Thymus (tissue), 11 donors: Measurements from ENCODE around the gene ASCC1. TPM values are rescaled to one million over a fixed set of nuclear protein-coding genes. Genes with fewer than 3 reads are reported as not detected.

Source experiments
- DNase-seq, 9 donors: peaks; one replicate each; pipeline ENCODE4 v3.0.0-alpha.2; 2013; ENCODE audit warnings: low spot score in 9 of 9, low read depth in 6 of 9, missing footprints in 1 of 9
- H3K27ac ChIP-seq, 2 donors: one replicate each; pipeline ENCODE4 v1.5.1; 2013; ENCODE audit warnings: control low read depth in 1 of 2, low read depth in 1 of 2, low read length in 1 of 2, mild to moderate bottlenecking in 1 of 2, moderate library complexity in 1 of 2
- H3K27me3 ChIP-seq, 2 donors: one replicate each; pipeline ENCODE4 v1.5.1; 2013; ENCODE audit warnings: low read length in 1 of 2; ENCODE audit not compliant: control insufficient read depth in 2 of 2, insufficient read depth in 1 of 2
- H3K36me3 ChIP-seq, 2 donors: one replicate each; pipeline ENCODE4 v1.5.1; 2013; ENCODE audit warnings: low read length in 1 of 2, mild to moderate bottlenecking in 1 of 2, moderate library complexity in 1 of 2; ENCODE audit not compliant: control insufficient read depth in 2 of 2, insufficient read depth in 2 of 2
- H3K4me1 ChIP-seq, 2 donors: one replicate each; pipeline ENCODE4 v1.5.1; 2013; ENCODE audit warnings: low read length in 2 of 2; ENCODE audit not compliant: control insufficient read depth in 2 of 2, insufficient read depth in 2 of 2
- H3K4me3 ChIP-seq, 2 donors: one replicate each; pipeline ENCODE4 v1.5.1; 2013; ENCODE audit warnings: low read length in 2 of 2, control low read depth in 1 of 2, mild to moderate bottlenecking in 1 of 2
- H3K9me3 ChIP-seq, 2 donors: one replicate each; pipeline ENCODE4 v1.5.1; 2013; ENCODE audit warnings: low read length in 1 of 2, mild to moderate bottlenecking in 1 of 2; ENCODE audit not compliant: control insufficient read depth in 2 of 2, insufficient read depth in 1 of 2
- WGBS: extraction: QIAGEN DNeasy Blood & Tissue Kit; methylation state at CpG from one replicate; pipeline ENCODE4 v1.1.7; 2013; 5-methylcytosine and 5-hydroxymethylcytosine counted together
- polyA plus RNA-seq: library from polyadenylated mRNA; stranded (reverse); fragments of 200-250 nt; gene quantifications from one replicate; pipeline ENCODE4 v1.2.3, GENCODE V29; 2013
- total RNA-seq: library from RNA; stranded (reverse); fragments of 120-200 nt; gene quantifications from one replicate; pipeline ENCODE4 v1.2.4, GENCODE V29; 2013
- donor health status: healthy.

Gene ASCC1
- total and polyA plus RNA-seq, 2 donors = 22.1 to 29.7 TPM

GRCh38 chr10:72062832-72063702 is 153.0 kb downstream of the ASCC1 start:
- Histone ChIP-seq H3K9me3 (no peaks in the 10 kb centered on the region), H3K4me3 (no peak overlapping the region), H3K36me3 (peaks cover 63 to 64% of the 10 kb centered on the region in 2 donors), H3K27me3 (no peaks in the 10 kb centered on the region), H3K27ac (no peak overlapping the region), H3K4me1 (peaks cover 0 to 50% of the 10 kb centered on the region in 2 donors)
- 98% methylated on average over 29 of the region's 29 CpGs for WGBS
- DNase-seq = no peak

DNA sequence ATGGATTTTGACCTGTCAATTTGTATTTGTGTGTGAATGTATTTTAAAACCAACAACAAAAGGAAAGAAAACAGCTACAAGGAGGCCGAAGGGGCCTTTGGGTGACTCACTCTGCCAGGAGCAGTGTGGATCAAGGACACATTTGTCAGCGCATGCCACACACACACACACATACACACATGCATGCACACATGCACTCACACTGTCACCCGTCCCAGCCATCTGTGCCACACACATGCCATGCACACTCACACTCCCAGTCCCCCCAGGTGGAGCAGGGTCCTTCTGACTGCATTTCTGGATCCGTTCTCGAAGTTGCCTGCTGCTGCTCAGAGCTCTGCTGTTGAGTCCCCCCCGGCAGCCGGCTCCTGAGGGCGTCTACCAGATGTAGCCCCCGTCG is 153.7 kb downstream of the ASCC1 start:
- Histone ChIP-seq H3K4me3 (no peak overlapping the region), H3K9me3 (no peaks in the 10 kb centered on the region), H3K27ac (no peak overlapping the region), H3K36me3 (peaks cover 58% of the 10 kb centered on the region in 2 donors), H3K27me3 (no peaks in the 10 kb centered on the region), H3K4me1 (peaks cover 0 to 43% of the 10 kb centered on the region in 2 donors)
- WGBS = 97% methylated on average over 10 of the region's 10 CpGs
- DNase-seq = no peak

GRCh38 chr10:72061930-72062329 is 154.1 kb downstream of the ASCC1 start:
- Histone ChIP-seq H3K9me3 (no peaks in the 10 kb centered on the region), H3K27me3 (no peaks in the 10 kb centered on the region), H3K36me3 (peaks cover 53% of the 10 kb centered on the region in 2 donors), H3K27ac (no peak overlapping the region), H3K4me3 (no peak overlapping the region), H3K4me1 (peaks cover 0 to 39% of the 10 kb centered on the region in 2 donors)
- DNase-seq = no peak
- WGBS = 97% methylated on average over 9 of the region's 9 CpGs

DNA sequence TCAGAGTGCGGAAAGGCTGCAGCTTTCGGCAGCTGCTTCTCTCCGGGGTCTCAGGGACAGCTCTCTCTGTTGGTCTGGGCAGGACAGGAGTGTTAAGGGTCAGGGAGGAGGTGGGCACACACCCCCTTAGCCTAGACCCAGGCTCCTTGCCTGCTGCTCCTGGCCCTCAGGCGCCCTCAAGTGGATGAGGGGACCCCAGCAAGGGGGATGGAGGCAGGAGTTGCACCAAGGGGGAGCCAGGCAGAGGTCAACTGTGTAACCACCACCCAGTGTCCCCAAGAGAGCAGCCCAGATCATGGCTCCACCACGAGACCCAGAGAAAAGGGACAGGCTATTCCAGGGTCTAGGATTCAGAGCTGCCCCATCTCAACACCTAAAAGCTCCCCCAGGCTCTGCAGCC is 154.6 kb downstream of the ASCC1 start:
- peaks cover 0 to 34% of the 10 kb centered on the region in 2 donors for H3K4me1 ChIP-seq
- WGBS = 90% methylated on average over 5 of the region's 5 CpGs
- H3K27ac ChIP-seq = no peak overlapping the region
- DNase-seq = no peak
- H3K27me3 ChIP-seq = no peaks in the 10 kb centered on the region
- H3K9me3 ChIP-seq = no peaks in the 10 kb centered on the region
- H3K4me3 ChIP-seq = no peak overlapping the region
- H3K36me3 ChIP-seq = peaks cover 49% of the 10 kb centered on the region in 2 donors

DNA sequence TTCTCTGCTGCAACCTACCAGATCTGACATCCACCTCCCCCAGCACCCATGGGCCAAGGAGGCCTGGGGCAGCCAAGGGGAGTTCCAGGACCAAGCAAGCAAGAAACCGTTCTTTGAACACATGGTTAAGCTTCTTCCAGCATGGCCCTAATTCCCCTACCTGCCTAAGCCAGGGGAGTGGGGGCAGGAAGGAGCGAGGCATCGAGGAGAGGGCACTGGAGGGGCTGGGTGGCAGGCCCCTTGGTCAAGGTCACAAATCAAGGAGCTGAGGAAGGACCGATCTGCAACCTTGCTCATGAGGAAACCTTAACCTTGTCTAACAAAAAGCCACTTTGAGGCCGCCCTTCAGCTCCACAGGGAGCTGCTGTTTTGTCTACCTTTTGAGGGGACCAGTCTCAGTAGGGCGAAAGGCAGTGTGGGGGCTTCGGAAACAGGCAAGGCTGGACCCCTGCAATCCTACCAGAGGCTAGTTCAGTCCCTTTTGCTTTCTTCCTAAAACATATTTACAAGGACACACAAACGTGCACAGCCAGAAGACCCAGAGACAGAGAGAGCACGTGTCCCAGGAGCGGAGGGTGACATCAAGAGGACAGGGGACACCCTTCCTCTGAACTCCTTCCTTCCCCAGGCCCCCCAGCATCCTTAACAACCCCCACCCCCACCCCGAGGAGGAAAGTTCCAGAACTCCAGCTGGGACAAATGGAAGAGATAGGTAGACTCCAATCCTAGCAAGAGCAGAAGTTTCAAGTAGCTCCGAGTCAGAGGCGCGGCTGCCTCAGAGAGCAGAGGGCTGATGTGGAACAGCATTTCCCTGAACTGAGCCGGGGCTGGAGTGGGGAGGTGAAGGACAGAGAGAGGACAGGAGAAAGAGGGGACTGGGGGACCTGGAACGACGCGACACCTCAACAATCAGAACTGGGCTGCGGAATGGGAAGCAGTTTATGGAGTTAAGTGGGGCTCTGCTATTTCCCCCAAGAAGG is 155.9 kb downstream of the ASCC1 start:
- Histone ChIP-seq H3K9me3 (no peaks in the 10 kb centered on the region), H3K36me3 (peaks cover 35% of the 10 kb centered on the region in 2 donors), H3K27ac (peak overlapping the region in 1 of 2 donors; percentile 61), H3K4me3 (no peak overlapping the region), H3K4me1 (peaks cover 0 to 25% of the 10 kb centered on the region in 2 donors), H3K27me3 (no peaks in the 10 kb centered on the region)
- 93% methylated on average over 19 of the region's 19 CpGs for WGBS
- DNase-seq = no peak

DNA sequence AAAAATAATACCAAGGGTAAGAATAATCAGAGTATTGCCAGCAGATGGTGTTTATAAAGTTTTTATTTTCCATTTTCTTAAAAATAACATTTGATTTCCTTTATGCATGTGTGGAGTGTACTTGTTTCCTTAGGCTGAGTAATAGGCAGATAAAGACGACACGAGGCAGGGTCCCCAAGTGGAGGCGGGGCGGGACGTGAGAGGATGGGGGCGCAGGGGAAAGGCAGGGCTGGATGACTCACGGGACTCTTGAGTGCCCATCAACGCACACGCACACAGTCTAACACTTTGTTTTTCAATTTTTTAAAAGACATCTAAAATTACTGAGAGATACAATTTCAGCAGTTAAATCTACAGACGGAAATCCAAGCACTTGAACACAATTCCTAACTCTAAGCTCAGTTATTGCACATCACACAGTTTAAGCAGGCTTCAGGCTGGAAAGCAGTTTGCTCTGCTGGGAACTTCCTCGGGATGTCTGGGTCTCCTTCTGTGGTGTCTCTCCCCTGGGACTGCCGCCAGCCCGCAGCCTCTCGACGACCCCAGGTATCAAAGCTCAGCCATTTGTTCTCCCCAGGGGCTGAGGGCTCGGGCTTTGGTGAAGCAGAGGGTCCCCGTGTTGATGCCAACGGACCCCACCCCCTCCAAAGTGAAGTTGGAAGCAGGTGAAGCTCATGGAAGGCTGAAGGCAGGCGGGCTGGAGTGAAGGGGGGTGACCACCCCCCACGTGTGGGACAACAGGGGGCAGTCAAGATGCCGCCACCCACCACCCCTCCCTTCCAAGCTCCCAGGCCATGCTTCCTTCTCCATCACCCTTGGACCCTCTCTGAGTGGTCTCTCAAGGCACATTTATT is 156.9 kb downstream of the ASCC1 start:
- Histone ChIP-seq H3K27ac (peak overlapping the region; percentile 26 to 55), H3K4me1 (peaks cover 0 to 24% of the 10 kb centered on the region in 2 donors), H3K9me3 (no peaks in the 10 kb centered on the region), H3K36me3 (peaks cover 32 to 33% of the 10 kb centered on the region in 2 donors), H3K4me3 (no peak overlapping the region), H3K27me3 (no peaks in the 10 kb centered on the region)
- no peak for DNase-seq
- 83% methylated on average over 21 of the region's 21 CpGs for WGBS

DNA sequence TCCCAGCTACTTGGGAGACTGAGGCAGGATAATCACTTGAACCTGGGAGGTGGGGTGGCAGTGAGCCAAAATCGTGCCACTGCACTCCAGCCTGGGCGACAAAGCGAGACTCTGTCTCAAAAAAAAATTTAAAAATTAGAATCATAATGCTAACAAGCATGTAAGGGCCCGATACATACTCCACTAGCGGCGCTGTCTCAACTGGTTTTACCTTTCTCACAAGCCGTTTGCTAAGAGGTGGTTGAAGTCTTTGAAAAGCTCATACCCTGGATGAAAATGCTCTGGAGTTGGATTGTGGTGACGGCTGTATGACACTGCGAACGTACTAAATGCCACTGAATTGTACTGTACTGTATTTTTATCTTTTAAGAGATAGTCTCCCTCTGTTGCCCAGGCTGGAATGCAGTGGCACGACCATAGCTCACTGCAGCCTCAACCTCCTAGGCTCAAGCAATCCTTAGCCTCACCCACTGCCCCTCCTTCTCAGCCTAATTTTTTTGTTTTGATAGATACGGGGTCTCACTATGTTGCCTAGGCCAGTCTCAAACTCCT is 157.7 kb downstream of the ASCC1 start:
- H3K36me3 ChIP-seq = peaks cover 24 to 26% of the 10 kb centered on the region in 2 donors
- WGBS = 96% methylated on average over 12 of the region's 12 CpGs
- no peak overlapping the region for H3K4me3 ChIP-seq
- H3K4me1 ChIP-seq = peaks cover 0 to 19% of the 10 kb centered on the region in 2 donors
- no peaks in the 10 kb centered on the region for H3K9me3 ChIP-seq
- no peak for DNase-seq
- no peaks in the 10 kb centered on the region for H3K27me3 ChIP-seq
- no peak overlapping the region for H3K27ac ChIP-seq
